WTC11 (cell line): ENCODE data around the gene C17orf58.

Source experiments
- ZNF138 ChIP-seq: sonication (generic); formaldehyde crosslinking; conservative IDR thresholded peaks from 2 replicates; pipeline ENCODE4 v1.8.1; 2022; ENCODE audit warnings: mild to moderate bottlenecking, moderate library complexity, missing genetic modification reagents
- ZNF263 ChIP-seq: sonication (generic); formaldehyde crosslinking; IDR thresholded peaks from 2 replicates; pipeline ENCODE4 v1.8.1; 2022; ENCODE audit warnings: low read depth, mild to moderate bottlenecking, moderate library complexity, missing genetic modification reagents
- TF ChIP-seq, protein P1 (sequence below): sonication (generic); formaldehyde crosslinking; IDR thresholded peaks from 2 replicates; pipeline ENCODE4 v1.8.0; 2023; ENCODE audit warnings: missing genetic modification reagents
- TF ChIP-seq, protein P2 (sequence below): fragments of 200-600 bp; IDR thresholded peaks from 2 replicates; pipeline ENCODE4 v1.8.0; 2022; ENCODE audit warnings: antibody characterized with exemption

DNA sequence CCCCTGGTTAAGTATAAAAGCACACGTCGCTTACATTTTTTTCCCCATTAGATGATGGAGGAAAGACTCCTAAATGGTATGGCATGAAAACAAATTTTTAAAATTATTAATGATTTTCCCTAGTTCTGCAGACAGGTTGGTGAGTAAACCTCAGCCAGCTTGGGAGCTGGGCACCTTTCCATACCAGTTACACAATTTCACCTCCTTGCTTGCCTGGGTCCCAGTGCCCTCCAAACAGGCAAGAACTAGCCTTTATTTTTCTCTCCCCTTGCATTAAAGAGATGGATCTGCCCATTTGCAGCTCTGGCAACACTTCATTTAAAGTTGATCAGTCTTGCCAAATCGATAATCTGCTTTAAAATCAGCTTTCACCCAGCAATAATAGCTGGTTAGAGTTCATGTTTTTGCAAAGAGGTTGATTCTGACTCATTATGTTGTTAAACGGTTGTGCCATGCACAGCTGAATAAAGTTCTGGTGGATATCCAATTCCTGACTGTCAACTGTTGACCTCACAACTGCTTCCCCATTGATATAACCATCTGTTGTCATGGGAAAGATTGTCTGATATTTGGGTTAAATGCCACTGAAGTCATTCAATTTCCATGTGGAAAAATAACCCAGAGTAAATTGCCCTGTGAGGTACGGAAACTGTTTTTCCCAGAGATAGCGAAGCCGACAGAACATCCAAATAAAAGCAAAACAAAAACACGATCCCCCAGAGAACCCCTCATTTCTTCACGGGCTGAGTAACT, 1.3 kb downstream of the C17orf58 start:
- TF ChIP-seq, protein P1, sequence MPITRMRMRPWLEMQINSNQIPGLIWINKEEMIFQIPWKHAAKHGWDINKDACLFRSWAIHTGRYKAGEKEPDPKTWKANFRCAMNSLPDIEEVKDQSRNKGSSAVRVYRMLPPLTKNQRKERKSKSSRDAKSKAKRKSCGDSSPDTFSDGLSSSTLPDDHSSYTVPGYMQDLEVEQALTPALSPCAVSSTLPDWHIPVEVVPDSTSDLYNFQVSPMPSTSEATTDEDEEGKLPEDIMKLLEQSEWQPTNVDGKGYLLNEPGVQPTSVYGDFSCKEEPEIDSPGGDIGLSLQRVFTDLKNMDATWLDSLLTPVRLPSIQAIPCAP (CRISPR knock-in tag): no peak
- TF ChIP-seq ZNF263 (CRISPR knock-in tag) (no peak), ZNF138 (CRISPR knock-in tag) (no peak)
- TF ChIP-seq, protein P2, sequence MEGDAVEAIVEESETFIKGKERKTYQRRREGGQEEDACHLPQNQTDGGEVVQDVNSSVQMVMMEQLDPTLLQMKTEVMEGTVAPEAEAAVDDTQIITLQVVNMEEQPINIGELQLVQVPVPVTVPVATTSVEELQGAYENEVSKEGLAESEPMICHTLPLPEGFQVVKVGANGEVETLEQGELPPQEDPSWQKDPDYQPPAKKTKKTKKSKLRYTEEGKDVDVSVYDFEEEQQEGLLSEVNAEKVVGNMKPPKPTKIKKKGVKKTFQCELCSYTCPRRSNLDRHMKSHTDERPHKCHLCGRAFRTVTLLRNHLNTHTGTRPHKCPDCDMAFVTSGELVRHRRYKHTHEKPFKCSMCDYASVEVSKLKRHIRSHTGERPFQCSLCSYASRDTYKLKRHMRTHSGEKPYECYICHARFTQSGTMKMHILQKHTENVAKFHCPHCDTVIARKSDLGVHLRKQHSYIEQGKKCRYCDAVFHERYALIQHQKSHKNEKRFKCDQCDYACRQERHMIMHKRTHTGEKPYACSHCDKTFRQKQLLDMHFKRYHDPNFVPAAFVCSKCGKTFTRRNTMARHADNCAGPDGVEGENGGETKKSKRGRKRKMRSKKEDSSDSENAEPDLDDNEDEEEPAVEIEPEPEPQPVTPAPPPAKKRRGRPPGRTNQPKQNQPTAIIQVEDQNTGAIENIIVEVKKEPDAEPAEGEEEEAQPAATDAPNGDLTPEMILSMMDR: no peak
